HCT116 (cell line): ENCODE results near the gene KRTAP9-7. TPM values are rescaled to one million over a fixed set of nuclear protein-coding genes. Genes with fewer than 3 reads are reported as not detected.
"Not testable (repeated sequence)": the region's sequence is repeated elsewhere in the genome, so short reads cannot be mapped to it uniquely, and the experiment has no call there.

Experiments used
- ATAC-seq: fragments of 200-7000 bp; cut with Tn5 transposase; 2 replicates; pipeline ENCODE4 v1.9.1; 2020; ENCODE audit warnings: mild to moderate bottlenecking, moderate library complexity
- BruUV-seq: library from RNA; stranded (reverse); fragments of 400-500 nt; replicated peaks from 2 replicates; lab custom pipeline; 2021; lab: Mats Ljungman, UMichigan
- CTCF ChIA-PET: fragments of 300-600 bp; sonication (Branson Sonifier 250); formaldehyde crosslinking; loops from one replicate; lab custom pipeline; 2021; ENCODE audit warnings: antibody characterized with exemption; lab: Charles Lee
- POLR2A ChIA-PET: fragments of 300-600, 350-600 bp; sonication (Branson Sonifier 250); formaldehyde crosslinking; loops from one replicate; lab custom pipeline; 2021; ENCODE audit warnings: antibody characterized with exemption; lab: Charles Lee
- RAD21 ChIA-PET, 2 experiments: fragments of 300-600 bp; sonication (Branson Sonifier 250); formaldehyde crosslinking; loops; one replicate each; lab custom pipeline; 2023; ENCODE audit warnings: low total read pairs in 2 of 2; ENCODE audit not compliant: uncharacterized antibody in 2 of 2, unreplicated experiment in 2 of 2, low non-redundant PET in 1 of 2; lab: Charles Lee
- DNase-seq: peaks from one replicate; pipeline ENCODE4 v3.0.0-alpha.2; 2010; ENCODE audit warnings: low read depth, low spot score
- H2AFZ ChIP-seq: fragments of 200-600 bp; shearing (Covaris generic), sonication (generic); 2 replicates; pipeline ENCODE4 v1.6.1; 2017; ENCODE audit warnings: low read depth, mixed run types, mixed read lengths, antibody characterized with exemption, low read length; ENCODE audit not compliant: poor library complexity, severe bottlenecking
- H3K27ac ChIP-seq: 2 replicates; pipeline ENCODE4 v1.5.1; 2012; ENCODE audit warnings: low read depth, low read length
- H3K27me3 ChIP-seq: fragments of 200-600 bp; sonication (generic); 2 replicates; pipeline ENCODE4 v1.6.1; 2016; ENCODE audit warnings: mixed run types, low read length, mixed read lengths; ENCODE audit not compliant: insufficient read depth
- H3K36me3 ChIP-seq, 2 experiments: fragments of 200-500 bp in 1 of 2; fragments of 200-600 bp in 1 of 2; sonication (Bioruptor generic) in 1 of 2; sonication (generic) in 1 of 2; 2 replicates each; pipeline versions ENCODE4 v1.5.1 to v1.6.1; 2014 to 2016; ENCODE audit warnings: low read length in 2 of 2, inconsistent platforms in 1 of 2, mixed read lengths in 1 of 2, mixed run types in 1 of 2; ENCODE audit not compliant: insufficient read depth in 2 of 2, control insufficient read depth in 1 of 2
- H3K4me1 ChIP-seq, 2 experiments: fragments of 200-600 bp in 1 of 2; sonication (generic) in 1 of 2; 2 replicates each; pipeline versions ENCODE4 v1.5.1 to v1.6.1; 2012 to 2017; ENCODE audit warnings: low read length in 2 of 2, inconsistent platforms in 1 of 2, mild to moderate bottlenecking in 1 of 2, mixed read lengths in 1 of 2, mixed run types in 1 of 2, moderate library complexity in 1 of 2; ENCODE audit not compliant: insufficient read depth in 2 of 2, control insufficient read depth in 1 of 2
- H3K4me2 ChIP-seq: fragments of 200-600 bp; sonication (generic); 2 replicates; pipeline ENCODE4 v1.6.1; 2017; ENCODE audit warnings: mixed run types, low read length, mixed read lengths
- H3K4me3 ChIP-seq, 2 experiments: fragments of 200-600 bp in 1 of 2; sonication (generic) in 1 of 2; replicated peaks in 1 of 2; 2 replicates each; pipeline ENCODE4 v1.5.1; 2011 to 2016; ENCODE audit warnings: low read length in 2 of 2, control low read depth in 1 of 2, low read depth in 1 of 2, mild to moderate bottlenecking in 1 of 2, mixed read lengths in 1 of 2, mixed run types in 1 of 2
- H3K79me2 ChIP-seq: fragments of 200-600 bp; sonication (generic); 2 replicates; pipeline ENCODE4 v1.6.1; 2017; ENCODE audit warnings: mild to moderate bottlenecking, mixed run types, low read length, moderate library complexity, mixed read lengths; ENCODE audit not compliant: insufficient read depth
- H3K9ac ChIP-seq: fragments of 200-600 bp; sonication (generic); 2 replicates; pipeline ENCODE4 v1.6.1; 2016; ENCODE audit warnings: low read length, mixed read lengths
- H3K9me2 ChIP-seq: fragments of 200-600 bp; sonication (generic), shearing (Covaris generic); 2 replicates; pipeline ENCODE4 v1.6.1; 2017; ENCODE audit warnings: mixed run types, mild to moderate bottlenecking, moderate library complexity; ENCODE audit not compliant: insufficient read depth
- H3K9me3 ChIP-seq, 2 experiments: fragments of 200-500 bp in 1 of 2; fragments of 200-600 bp in 1 of 2; sonication (Bioruptor generic) in 1 of 2; sonication (generic) in 1 of 2; 2 replicates each; pipeline ENCODE4 v1.6.1; 2014 to 2017; ENCODE audit warnings: low read length in 2 of 2, mixed read lengths in 2 of 2, inconsistent platforms in 1 of 2, low read depth in 1 of 2, mild to moderate bottlenecking in 1 of 2, mixed run types in 1 of 2, moderate library complexity in 1 of 2; ENCODE audit not compliant: control insufficient read depth in 1 of 2, insufficient read depth in 1 of 2
- H4K20me1 ChIP-seq: fragments of 200-600 bp; sonication (generic), shearing (Covaris generic); 2 replicates; pipeline ENCODE4 v1.6.1; 2017; ENCODE audit warnings: mixed run types, mild to moderate bottlenecking, moderate library complexity; ENCODE audit not compliant: insufficient read depth
- EZH2phosphoT487 ChIP-seq: fragments of 200-600 bp; IDR thresholded peaks from 2 replicates; pipeline ENCODE4 v1.6.1; 2018; ENCODE audit warnings: antibody characterized with exemption, borderline replicate concordance
- JUND ChIP-seq: IDR thresholded peaks from 2 replicates; pipeline ENCODE4 v1.6.1; 2012
- RAD21 ChIP-seq: IDR thresholded peaks from 2 replicates; pipeline ENCODE4 v1.6.1; 2012; ENCODE audit warnings: low read depth, mild to moderate bottlenecking
- SIN3A ChIP-seq: IDR thresholded peaks from 2 replicates; pipeline ENCODE4 v1.6.1; 2012; ENCODE audit warnings: low read depth
- SRF ChIP-seq: IDR thresholded peaks from 2 replicates; pipeline ENCODE4 v1.6.1; 2012; ENCODE audit warnings: low read depth
- YY1 ChIP-seq: IDR thresholded peaks from 2 replicates; pipeline ENCODE4 v1.6.1; 2011; ENCODE audit warnings: low read length, low read depth, moderate library complexity, mild to moderate bottlenecking; ENCODE audit not compliant: insufficient replicate concordance; ENCODE audit errors: extremely low read depth
- intact Hi-C: fragments of 100-400 bp; cut with micrococcal nuclease; formaldehyde crosslinking; loops from 2 replicates; pipeline ENCODE4 v1.10.0; 2022
- total RNA-seq: library from RNA; stranded (reverse); gene quantifications from one replicate; pipeline ENCODE4 v1.2.1, GENCODE V29; 2021; ENCODE audit not compliant: unreplicated experiment
- TF ChIP-seq, protein P1 (sequence below), 3 experiments: fragments of 200-600 bp in 1 of 3; sonication (generic) in 1 of 3; IDR thresholded peaks in 2 of 3; conservative IDR thresholded peaks in 1 of 3; 2 replicates each; pipeline ENCODE4 v1.5.1; 2012 to 2017; ENCODE audit warnings: low read depth in 2 of 3, low read length in 2 of 3, antibody characterized with exemption in 1 of 3, borderline replicate concordance in 1 of 3, control low read depth in 1 of 3, mild to moderate bottlenecking in 1 of 3, mixed read lengths in 1 of 3, mixed run types in 1 of 3, moderate library complexity in 1 of 3; ENCODE audit not compliant: insufficient read depth in 1 of 3
- TF ChIP-seq, protein P2 (sequence below): IDR thresholded peaks from 2 replicates; pipeline ENCODE4 v1.6.1; 2011; ENCODE audit warnings: mild to moderate bottlenecking, low read length, moderate library complexity; ENCODE audit not compliant: insufficient replicate concordance; ENCODE audit errors: extremely low read depth
- TF ChIP-seq, protein P3 (sequence below): IDR thresholded peaks from 2 replicates; pipeline ENCODE4 v1.6.1; 2012

Gene KRTAP9-7
- total RNA-seq, 1 experiment from 2014 or later = not detected

DNA sequence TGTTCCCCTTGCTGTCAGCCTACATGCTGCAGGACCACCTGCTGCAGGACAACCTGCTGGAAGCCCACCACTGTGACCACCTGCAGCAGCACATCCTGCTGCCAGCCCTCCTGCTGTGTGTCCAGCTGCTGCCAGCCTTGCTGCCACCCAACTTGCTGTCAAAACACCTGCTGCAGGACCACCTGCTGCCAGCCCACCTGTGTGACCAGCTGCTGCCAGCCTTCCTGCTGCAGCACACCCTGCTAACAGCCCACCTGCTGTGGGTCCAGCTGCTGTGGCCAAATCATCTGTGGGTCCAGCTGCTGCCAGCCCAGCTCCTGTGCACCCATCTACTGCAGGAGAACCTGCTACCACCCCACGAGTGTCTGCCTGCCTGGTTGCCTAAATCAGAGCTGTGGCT lies 4.2 kb upstream of the KRTAP9-7 start:
- H3K79me2 ChIP-seq, H3K4me2 ChIP-seq, CTCF ChIA-PET, H3K36me3 ChIP-seq, H3K9me2 ChIP-seq, H3K27me3 ChIP-seq, H2AFZ ChIP-seq, H3K9me3 ChIP-seq, H3K9ac ChIP-seq, ATAC-seq, intact Hi-C loops, H3K4me3 ChIP-seq, RAD21 ChIA-PET, H4K20me1 ChIP-seq, DNase-seq, BruUV-seq, POLR2A ChIA-PET, H3K27ac ChIP-seq, H3K4me1 ChIP-seq: not testable (repeated sequence)

DNA sequence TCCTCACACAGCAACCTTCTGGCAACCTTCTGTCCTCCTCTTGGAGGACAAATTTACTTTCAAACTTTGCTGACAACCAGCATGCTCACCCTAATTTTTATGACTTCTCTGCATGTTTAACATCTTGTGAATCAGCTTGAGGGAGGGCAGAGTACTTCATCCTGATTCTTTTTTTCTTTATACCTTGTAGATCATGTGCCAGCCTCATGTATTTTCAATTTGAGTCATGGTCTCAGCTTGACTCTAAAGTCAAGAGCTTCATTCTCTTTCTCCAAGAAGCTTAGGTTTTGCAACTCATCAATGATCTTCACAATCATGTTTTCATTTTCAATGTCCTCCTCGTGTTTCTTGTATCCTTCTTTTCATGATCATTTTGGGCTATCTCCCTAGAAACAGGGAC lies 3.6 kb upstream of the KRTAP9-7 start:
- CTCF ChIA-PET = no interaction called here
- BruUV-seq = no TSS peak
- Histone ChIP-seq H3K4me1 (no peaks in the 10 kb centered on the region), H3K4me3 (no peak overlapping the region), H3K79me2 (no peaks in the 10 kb centered on the region), H3K9me3 (no peaks in the 10 kb centered on the region), H3K9me2 (no peaks in the 10 kb centered on the region), H3K4me2 (no peak overlapping the region), H3K36me3 (no peaks in the 10 kb centered on the region), H2AFZ (no peak overlapping the region), H3K27ac (no peak overlapping the region), H3K9ac (no peak overlapping the region), H4K20me1 (no peaks in the 10 kb centered on the region), H3K27me3 (no peaks in the 10 kb centered on the region)
- intact Hi-C loops = no loop called here
- POLR2A ChIA-PET = no interaction called here
- DNase-seq (no peak), ATAC-seq (no peak)
- RAD21 ChIA-PET = no interaction called here
- no peak for TF ChIP-seq SIN3A
- no peak for TF ChIP-seq RAD21
- no peak for TF ChIP-seq EZH2phosphoT487
- no peak for TF ChIP-seq SRF
- TF ChIP-seq, protein P1, sequence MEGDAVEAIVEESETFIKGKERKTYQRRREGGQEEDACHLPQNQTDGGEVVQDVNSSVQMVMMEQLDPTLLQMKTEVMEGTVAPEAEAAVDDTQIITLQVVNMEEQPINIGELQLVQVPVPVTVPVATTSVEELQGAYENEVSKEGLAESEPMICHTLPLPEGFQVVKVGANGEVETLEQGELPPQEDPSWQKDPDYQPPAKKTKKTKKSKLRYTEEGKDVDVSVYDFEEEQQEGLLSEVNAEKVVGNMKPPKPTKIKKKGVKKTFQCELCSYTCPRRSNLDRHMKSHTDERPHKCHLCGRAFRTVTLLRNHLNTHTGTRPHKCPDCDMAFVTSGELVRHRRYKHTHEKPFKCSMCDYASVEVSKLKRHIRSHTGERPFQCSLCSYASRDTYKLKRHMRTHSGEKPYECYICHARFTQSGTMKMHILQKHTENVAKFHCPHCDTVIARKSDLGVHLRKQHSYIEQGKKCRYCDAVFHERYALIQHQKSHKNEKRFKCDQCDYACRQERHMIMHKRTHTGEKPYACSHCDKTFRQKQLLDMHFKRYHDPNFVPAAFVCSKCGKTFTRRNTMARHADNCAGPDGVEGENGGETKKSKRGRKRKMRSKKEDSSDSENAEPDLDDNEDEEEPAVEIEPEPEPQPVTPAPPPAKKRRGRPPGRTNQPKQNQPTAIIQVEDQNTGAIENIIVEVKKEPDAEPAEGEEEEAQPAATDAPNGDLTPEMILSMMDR (IDR thresholded peaks at IDR 0.05 in 2 of 3, conservative IDR thresholded peaks at IDR 0.05 in 1 of 3; ENCODE audit: borderline replicate concordance in 1 of 3, insufficient read depth in 1 of 3, low read depth in 2 of 3, low read length in 2 of 3) = no peak
- TF ChIP-seq, protein P2, sequence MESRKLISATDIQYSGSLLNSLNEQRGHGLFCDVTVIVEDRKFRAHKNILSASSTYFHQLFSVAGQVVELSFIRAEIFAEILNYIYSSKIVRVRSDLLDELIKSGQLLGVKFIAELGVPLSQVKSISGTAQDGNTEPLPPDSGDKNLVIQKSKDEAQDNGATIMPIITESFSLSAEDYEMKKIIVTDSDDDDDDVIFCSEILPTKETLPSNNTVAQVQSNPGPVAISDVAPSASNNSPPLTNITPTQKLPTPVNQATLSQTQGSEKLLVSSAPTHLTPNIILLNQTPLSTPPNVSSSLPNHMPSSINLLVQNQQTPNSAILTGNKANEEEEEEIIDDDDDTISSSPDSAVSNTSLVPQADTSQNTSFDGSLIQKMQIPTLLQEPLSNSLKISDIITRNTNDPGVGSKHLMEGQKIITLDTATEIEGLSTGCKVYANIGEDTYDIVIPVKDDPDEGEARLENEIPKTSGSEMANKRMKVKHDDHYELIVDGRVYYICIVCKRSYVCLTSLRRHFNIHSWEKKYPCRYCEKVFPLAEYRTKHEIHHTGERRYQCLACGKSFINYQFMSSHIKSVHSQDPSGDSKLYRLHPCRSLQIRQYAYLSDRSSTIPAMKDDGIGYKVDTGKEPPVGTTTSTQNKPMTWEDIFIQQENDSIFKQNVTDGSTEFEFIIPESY = no peak
- TF ChIP-seq, protein P3, sequence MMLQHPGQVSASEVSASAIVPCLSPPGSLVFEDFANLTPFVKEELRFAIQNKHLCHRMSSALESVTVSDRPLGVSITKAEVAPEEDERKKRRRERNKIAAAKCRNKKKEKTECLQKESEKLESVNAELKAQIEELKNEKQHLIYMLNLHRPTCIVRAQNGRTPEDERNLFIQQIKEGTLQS = no peak
- no peak for TF ChIP-seq YY1
- no peak for TF ChIP-seq JUND
